Measurements from ENCODE around the gene GALK2. TPM values are rescaled to one million over a fixed set of nuclear protein-coding genes. Genes with fewer than 3 reads are reported as not detected.

GALK2 gene
- total RNA-seq, 1 donor, result 44.2 TPM

DNA sequence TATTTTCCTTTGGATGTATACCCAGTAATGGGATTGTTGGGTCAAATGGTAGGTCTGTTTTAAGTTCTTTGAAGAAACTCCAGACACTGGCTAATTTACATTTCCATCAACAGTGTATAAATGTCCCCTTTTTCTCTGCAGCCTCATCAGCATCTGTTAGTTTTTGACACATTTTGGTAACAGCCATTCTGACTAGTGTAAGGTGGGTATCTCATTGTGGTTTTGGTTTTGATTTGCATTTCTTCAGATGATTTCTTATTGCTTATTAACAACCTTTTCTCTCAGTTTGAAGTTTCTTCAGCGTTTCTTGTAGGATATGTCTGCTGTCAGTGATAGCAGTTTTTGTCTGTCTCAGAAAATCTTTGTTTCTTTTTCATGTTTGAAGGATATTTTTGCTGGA, 15.4 kb downstream of the GALK2 start:
- Histone ChIP-seq H3K4me3 (ENCODE audit: insufficient read depth, low read length) (no peak overlapping the region), H2AFZ (ENCODE audit: low read length) (no peak overlapping the region), H3K27me3 (ENCODE audit: insufficient read depth, low read length) (no peaks in the 10 kb centered on the region), H3K9me3 (ENCODE audit: low read depth, low read length) (no peaks in the 10 kb centered on the region), H3K4me1 (ENCODE audit: insufficient read depth, low read length) (peaks cover 9% of the 10 kb centered on the region), H3K27ac (ENCODE audit: low read depth, low read length) (no peak overlapping the region), H3K79me2 (ENCODE audit: insufficient read depth, low read length) (peaks cover 78% of the 10 kb centered on the region), H4K20me1 (ENCODE audit: insufficient read depth, low read length) (peaks cover 29% of the 10 kb centered on the region), H3K4me2 (ENCODE audit: insufficient read depth, low read length) (no peak overlapping the region), H3K36me3 (ENCODE audit: insufficient read depth, low read length) (no peaks in the 10 kb centered on the region)
- no peak for DNase-seq (ENCODE audit: insufficient read length, low spot score, missing footprints)
- TF ChIP-seq, protein P1, sequence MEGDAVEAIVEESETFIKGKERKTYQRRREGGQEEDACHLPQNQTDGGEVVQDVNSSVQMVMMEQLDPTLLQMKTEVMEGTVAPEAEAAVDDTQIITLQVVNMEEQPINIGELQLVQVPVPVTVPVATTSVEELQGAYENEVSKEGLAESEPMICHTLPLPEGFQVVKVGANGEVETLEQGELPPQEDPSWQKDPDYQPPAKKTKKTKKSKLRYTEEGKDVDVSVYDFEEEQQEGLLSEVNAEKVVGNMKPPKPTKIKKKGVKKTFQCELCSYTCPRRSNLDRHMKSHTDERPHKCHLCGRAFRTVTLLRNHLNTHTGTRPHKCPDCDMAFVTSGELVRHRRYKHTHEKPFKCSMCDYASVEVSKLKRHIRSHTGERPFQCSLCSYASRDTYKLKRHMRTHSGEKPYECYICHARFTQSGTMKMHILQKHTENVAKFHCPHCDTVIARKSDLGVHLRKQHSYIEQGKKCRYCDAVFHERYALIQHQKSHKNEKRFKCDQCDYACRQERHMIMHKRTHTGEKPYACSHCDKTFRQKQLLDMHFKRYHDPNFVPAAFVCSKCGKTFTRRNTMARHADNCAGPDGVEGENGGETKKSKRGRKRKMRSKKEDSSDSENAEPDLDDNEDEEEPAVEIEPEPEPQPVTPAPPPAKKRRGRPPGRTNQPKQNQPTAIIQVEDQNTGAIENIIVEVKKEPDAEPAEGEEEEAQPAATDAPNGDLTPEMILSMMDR (IDR thresholded peaks at IDR 0.05; ENCODE audit: extremely low read depth, low read depth, low read length), result no peak

- H2AFZ ChIP-seq (ENCODE audit: low read length), result no peak overlapping the region
- H3K36me3 ChIP-seq (ENCODE audit: insufficient read depth, low read length), result no peaks in the 10 kb centered on the region
- H4K20me1 ChIP-seq (ENCODE audit: insufficient read depth, low read length), result peaks cover 29% of the 10 kb centered on the region
- no peak overlapping the region for H3K4me2 ChIP-seq (ENCODE audit: insufficient read depth, low read length)
- H3K27ac ChIP-seq (ENCODE audit: low read depth, low read length), result peak overlapping the region; percentile 42
- H3K4me3 ChIP-seq (ENCODE audit: insufficient read depth, low read length), result no peak overlapping the region
- no peak for DNase-seq (ENCODE audit: insufficient read length, low spot score, missing footprints)
- no peaks in the 10 kb centered on the region for H3K27me3 ChIP-seq (ENCODE audit: insufficient read depth, low read length)
- H3K9me3 ChIP-seq (ENCODE audit: low read depth, low read length), result no peaks in the 10 kb centered on the region
- peaks cover 9% of the 10 kb centered on the region for H3K4me1 ChIP-seq (ENCODE audit: insufficient read depth, low read length)
- H3K79me2 ChIP-seq (ENCODE audit: insufficient read depth, low read length), result peaks cover 86% of the 10 kb centered on the region
- TF ChIP-seq, protein P1 (IDR thresholded peaks at IDR 0.05; ENCODE audit: extremely low read depth, low read depth, low read length), result no peak
Observed at GRCh38 chr15:49187549-49188245, 17.6 kb downstream of the GALK2 start.

GRCh38 chr15:49188933-49189332, 18.9 kb downstream of the GALK2 start:
- peaks cover 80% of the 10 kb centered on the region for H3K79me2 ChIP-seq (ENCODE audit: insufficient read depth, low read length)
- TF ChIP-seq, protein P1 (IDR thresholded peaks at IDR 0.05; ENCODE audit: extremely low read depth, low read depth, low read length), result no peak
- no peaks in the 10 kb centered on the region for H3K36me3 ChIP-seq (ENCODE audit: insufficient read depth, low read length)
- H3K4me3 ChIP-seq (ENCODE audit: insufficient read depth, low read length), result no peak overlapping the region
- peaks cover 9% of the 10 kb centered on the region for H3K4me1 ChIP-seq (ENCODE audit: insufficient read depth, low read length)
- no peak for DNase-seq (ENCODE audit: insufficient read length, low spot score, missing footprints)
- peaks cover 29% of the 10 kb centered on the region for H4K20me1 ChIP-seq (ENCODE audit: insufficient read depth, low read length)
- no peaks in the 10 kb centered on the region for H3K27me3 ChIP-seq (ENCODE audit: insufficient read depth, low read length)
- H2AFZ ChIP-seq (ENCODE audit: low read length), result no peak overlapping the region
- H3K9me3 ChIP-seq (ENCODE audit: low read depth, low read length), result no peaks in the 10 kb centered on the region
- no peak overlapping the region for H3K4me2 ChIP-seq (ENCODE audit: insufficient read depth, low read length)
- no peak overlapping the region for H3K27ac ChIP-seq (ENCODE audit: low read depth, low read length)

- Histone ChIP-seq H3K36me3 (ENCODE audit: insufficient read depth, low read length) (no peaks in the 10 kb centered on the region), H3K4me3 (ENCODE audit: insufficient read depth, low read length) (no peak overlapping the region), H3K4me1 (ENCODE audit: insufficient read depth, low read length) (peaks cover 9% of the 10 kb centered on the region), H3K79me2 (ENCODE audit: insufficient read depth, low read length) (peaks cover 80% of the 10 kb centered on the region), H3K9me3 (ENCODE audit: low read depth, low read length) (no peaks in the 10 kb centered on the region), H3K4me2 (ENCODE audit: insufficient read depth, low read length) (no peak overlapping the region), H3K27ac (ENCODE audit: low read depth, low read length) (no peak overlapping the region), H2AFZ (ENCODE audit: low read length) (no peak overlapping the region), H3K27me3 (ENCODE audit: insufficient read depth, low read length) (no peaks in the 10 kb centered on the region), H4K20me1 (ENCODE audit: insufficient read depth, low read length) (peaks cover 24% of the 10 kb centered on the region)
- DNase-seq (ENCODE audit: insufficient read length, low spot score, missing footprints), result no peak
- TF ChIP-seq, protein P1 (IDR thresholded peaks at IDR 0.05; ENCODE audit: extremely low read depth, low read depth, low read length), result no peak
Observed at GRCh38 chr15:49189631-49190030, 19.6 kb downstream of the GALK2 start.
